Tibial nerve (tissue), 4 donors: ENCODE data around the gene KCNMA1.

Source experiments
- CTCF ChIP-seq, 5 experiments: fragments of 200-600 bp in 3 of 5; fragments of 450-650 bp in 2 of 5; sonication (generic) in 3 of 5; IDR thresholded peaks; one replicate each; pipeline ENCODE4 v1.5.1; 2016 to 2019; ENCODE audit warnings: antibody characterized with exemption in 5 of 5, mild to moderate bottlenecking in 3 of 5, moderate library complexity in 2 of 5
- EP300 ChIP-seq, 2 donors: sonication (generic); formaldehyde crosslinking; IDR thresholded peaks; one replicate each; pipeline ENCODE4 v1.6.1; 2017; ENCODE audit warnings: antibody characterized with exemption in 2 of 2, mild to moderate bottlenecking in 1 of 2

- no peak for TF ChIP-seq CTCF (IDR thresholded peaks at IDR 0.05)
- TF ChIP-seq EP300 (IDR thresholded peaks at IDR 0.05), result no peak
These were observed 162.7 kb downstream of the KCNMA1 start for GRCh38 chr10:77474939-77475338.
